Endodermal cell (in vitro differentiated cells): Measurements from ENCODE around the gene FCRL6. TPM values are rescaled to one million over a fixed set of nuclear protein-coding genes. Genes with fewer than 3 reads are reported as not detected.

Source experiments
- DNase-seq: peaks from one replicate; pipeline ENCODE4 v3.0.0-alpha.2; 2017
- H3K27ac ChIP-seq: 2 replicates; pipeline ENCODE4 v1.5.1; 2013; ENCODE audit warnings: mild to moderate bottlenecking, low read depth, low read length, moderate library complexity
- H3K27me3 ChIP-seq: 2 replicates; pipeline ENCODE4 v1.6.1; 2013; ENCODE audit warnings: mild to moderate bottlenecking, low read length, moderate library complexity; ENCODE audit not compliant: insufficient read depth, control insufficient read depth, poor library complexity, severe bottlenecking
- H3K36me3 ChIP-seq: 2 replicates; pipeline ENCODE4 v1.7.0; 2013; ENCODE audit warnings: mild to moderate bottlenecking, low read length, moderate library complexity; ENCODE audit not compliant: control insufficient read depth, insufficient read depth
- H3K4me1 ChIP-seq: one replicate; pipeline ENCODE4 v1.7.0; 2013; ENCODE audit warnings: low read length; ENCODE audit not compliant: control insufficient read depth, insufficient read depth
- H3K4me3 ChIP-seq: 2 replicates; pipeline ENCODE4 v1.5.1; 2013; ENCODE audit warnings: mild to moderate bottlenecking, low read length, moderate library complexity
- H3K9ac ChIP-seq: 2 replicates; pipeline ENCODE4 v1.6.1; 2013; ENCODE audit warnings: mild to moderate bottlenecking, low read length, moderate library complexity; ENCODE audit not compliant: poor library complexity, severe bottlenecking; ENCODE audit errors: extremely low read depth
- H3K9me3 ChIP-seq: 2 replicates; pipeline ENCODE4 v1.6.1; 2013; ENCODE audit warnings: mild to moderate bottlenecking, low read length, moderate library complexity; ENCODE audit not compliant: control insufficient read depth
- H3K27ac Mint-ChIP-seq: 2 replicates; pipeline ENCODE4 v1.8.0; 2020; ENCODE audit warnings: mixed read lengths
- H3K27me3 Mint-ChIP-seq: 2 replicates; pipeline ENCODE4 v1.8.0; 2021; ENCODE audit warnings: mild to moderate bottlenecking, mixed read lengths; ENCODE audit not compliant: insufficient read depth
- H3K36me3 Mint-ChIP-seq: 2 replicates; pipeline ENCODE4 v1.8.0; 2020; ENCODE audit warnings: low read depth, mixed read lengths
- H3K4me1 Mint-ChIP-seq: 2 replicates; pipeline ENCODE4 v1.8.0; 2020; ENCODE audit warnings: mixed read lengths
- H3K4me3 Mint-ChIP-seq: 2 replicates; pipeline ENCODE4 v1.8.0; 2020; ENCODE audit warnings: mild to moderate bottlenecking, moderate library complexity, mixed read lengths
- H3K9me3 Mint-ChIP-seq: 2 replicates; pipeline ENCODE4 v1.8.0; 2020; ENCODE audit warnings: mild to moderate bottlenecking, mixed read lengths
- CTCF ChIP-seq: fragments of 200-600 bp; sonication (generic); conservative IDR thresholded peaks from 2 replicates; pipeline ENCODE4 v1.5.0; 2021; ENCODE audit warnings: antibody characterized with exemption, mild to moderate bottlenecking
- WGBS, 2 experiments: methylation state at CpG; one replicate each; pipeline versions ENCODE4 v1.1.5 to v1.1.7; 2013; ENCODE audit warnings: missing lambda C conversion rate in 2 of 2, mixed read lengths in 1 of 2; ENCODE audit not compliant: insufficient coverage in 1 of 2, insufficient read length in 1 of 2; 5-methylcytosine and 5-hydroxymethylcytosine counted together
- total RNA-seq, 2 donors: library from RNA; stranded (reverse); fragmentation: NEBNext Ultra II Directional in 1 of 2; extraction: Animal tissue kit (Norgen Biotek cat#: 25700) in 1 of 2; gene quantifications; 2 replicates in 1 of 2; 3 replicates in 1 of 2; pipeline ENCODE4 v1.2.1, GENCODE V29; 2021

Gene FCRL6
- total RNA-seq, 2 donors from 2014 or later, result not detected

GRCh38 chr1:159843459-159843858 lies 41.3 kb downstream of the FCRL6 start:
- Mint-ChIP-seq H3K27me3 (peaks cover 19% of the 10 kb centered on the region), H3K27ac (no peak overlapping the region), H3K4me1 (peaks cover 24% of the 10 kb centered on the region), H3K9me3 (no peaks in the 10 kb centered on the region), H3K36me3 (no peaks in the 10 kb centered on the region), H3K4me3 (no peak overlapping the region)
- Histone ChIP-seq H3K27me3 (no peaks in the 10 kb centered on the region), H3K4me1 (peaks cover 11% of the 10 kb centered on the region), H3K4me3 (no peak overlapping the region), H3K9me3 (no peaks in the 10 kb centered on the region), H3K27ac (no peak overlapping the region), H3K36me3 (no peaks in the 10 kb centered on the region), H3K9ac (no peak overlapping the region)
- no peak for DNase-seq
- no peak for TF ChIP-seq CTCF
- 95 to 96% methylated on average over 4 of the region's 4 CpGs for WGBS, 2 experiments

GRCh38 chr1:159845751-159846629 lies 43.8 kb downstream of the FCRL6 start:
- peaks cover 29% of the 10 kb centered on the region for H3K27me3 Mint-ChIP-seq
- H3K36me3 ChIP-seq, result no peaks in the 10 kb centered on the region
- no peak overlapping the region for H3K9ac ChIP-seq
- no peak overlapping the region for H3K4me3 ChIP-seq
- TF ChIP-seq CTCF, result no peak
- H3K4me1 ChIP-seq, result no peaks in the 10 kb centered on the region
- H3K4me3 Mint-ChIP-seq, result no peak overlapping the region
- H3K27me3 ChIP-seq, result peaks cover 5% of the 10 kb centered on the region
- H3K4me1 Mint-ChIP-seq, result peaks cover 12% of the 10 kb centered on the region
- no peaks in the 10 kb centered on the region for H3K9me3 Mint-ChIP-seq
- no peak for DNase-seq
- H3K36me3 Mint-ChIP-seq, result no peaks in the 10 kb centered on the region
- 86 to 89% methylated on average over 12 to 13 of the region's 13 CpGs for WGBS, 2 experiments
- peak overlapping the region; percentile 11 for H3K27ac Mint-ChIP-seq
- no peaks in the 10 kb centered on the region for H3K9me3 ChIP-seq
- no peak overlapping the region for H3K27ac ChIP-seq

GRCh38 chr1:159847231-159847630 lies 45.1 kb downstream of the FCRL6 start:
- Mint-ChIP-seq H3K4me1 (peaks cover 12% of the 10 kb centered on the region), H3K4me3 (no peak overlapping the region), H3K27me3 (peaks cover 34% of the 10 kb centered on the region), H3K27ac (no peak overlapping the region), H3K9me3 (no peaks in the 10 kb centered on the region), H3K36me3 (no peaks in the 10 kb centered on the region)
- Histone ChIP-seq H3K36me3 (no peaks in the 10 kb centered on the region), H3K4me1 (no peaks in the 10 kb centered on the region), H3K9ac (no peak overlapping the region), H3K9me3 (no peaks in the 10 kb centered on the region), H3K4me3 (no peak overlapping the region), H3K27me3 (peaks cover 5% of the 10 kb centered on the region), H3K27ac (no peak overlapping the region)
- DNase-seq, result no peak
- WGBS, 2 experiments, result 80 to 90% methylated on average over 1 to 4 of the region's 4 CpGs
- no peak for TF ChIP-seq CTCF
